Neural progenitor cell (in vitro differentiated cells): ENCODE data around the gene MEGF6. TPM values are rescaled to one million over a fixed set of nuclear protein-coding genes. Genes with fewer than 3 reads are reported as not detected.
A peak's percentile ranks its signal among the peaks of the same experiment; 100 is the strongest.

Experiments used
- DNase-seq: peaks from one replicate; pipeline ENCODE4 v3.0.0-alpha.2; 2016; ENCODE audit warnings: low spot score
- H2AFZ ChIP-seq: fragments of 200-600 bp; sonication (generic); replicated peaks from 2 replicates; pipeline ENCODE4 v1.6.1; 2016; ENCODE audit warnings: antibody characterized with exemption
- H3F3A ChIP-seq: fragments of 200-600 bp; sonication (generic); 2 replicates; pipeline ENCODE4 v1.6.1; 2016; ENCODE audit warnings: antibody characterized with exemption, low read depth
- H3K27ac ChIP-seq: fragments of 200-600 bp; sonication (generic); 2 replicates; pipeline ENCODE4 v1.5.1; 2016; ENCODE audit warnings: mild to moderate bottlenecking
- H3K27me3 ChIP-seq: fragments of 200-600 bp; sonication (generic); 2 replicates; pipeline ENCODE4 v1.6.1; 2016; ENCODE audit warnings: mild to moderate bottlenecking, moderate library complexity
- H3K36me3 ChIP-seq: fragments of 200-600 bp; sonication (generic); 2 replicates; pipeline ENCODE4 v1.5.1; 2016
- H3K4me1 ChIP-seq: fragments of 200-600 bp; sonication (generic); 2 replicates; pipeline ENCODE4 v1.6.1; 2016; ENCODE audit warnings: mixed run types
- H3K4me2 ChIP-seq: fragments of 200-600 bp; sonication (generic); 2 replicates; pipeline ENCODE4 v1.6.1; 2016
- H3K4me3 ChIP-seq: fragments of 200-600 bp; sonication (generic); 2 replicates; pipeline ENCODE4 v1.5.1; 2016
- H3K79me2 ChIP-seq: fragments of 200-600 bp; sonication (generic); 2 replicates; pipeline ENCODE4 v1.6.1; 2016; ENCODE audit warnings: low read depth
- H3K9ac ChIP-seq: fragments of 200-600 bp; sonication (generic); 2 replicates; pipeline ENCODE4 v1.6.1; 2016
- H3K9me3 ChIP-seq: fragments of 200-600 bp; sonication (generic); 2 replicates; pipeline ENCODE4 v1.5.1; 2016; ENCODE audit warnings: low read depth
- H4K20me1 ChIP-seq: fragments of 200-600 bp; sonication (generic); 2 replicates; pipeline ENCODE4 v1.6.1; 2016; ENCODE audit warnings: low read depth
- H3K27ac Mint-ChIP-seq: 3 replicates; pipeline ENCODE4 v1.8.0; 2021; ENCODE audit warnings: mixed read lengths
- H3K27me3 Mint-ChIP-seq: 2 replicates; pipeline ENCODE4 v1.8.0; 2022; ENCODE audit warnings: low read depth, mild to moderate bottlenecking, inconsistent platforms, moderate library complexity, mixed read lengths; ENCODE audit not compliant: insufficient read depth
- H3K36me3 Mint-ChIP-seq: 3 replicates; pipeline ENCODE4 v1.8.0; 2021; ENCODE audit warnings: mixed read lengths
- H3K4me1 Mint-ChIP-seq: 3 replicates; pipeline ENCODE4 v1.8.0; 2021; ENCODE audit warnings: mixed read lengths
- H3K4me3 Mint-ChIP-seq: 3 replicates; pipeline ENCODE4 v1.8.0; 2021; ENCODE audit warnings: mild to moderate bottlenecking, moderate library complexity, mixed read lengths
- H3K9me3 Mint-ChIP-seq: 3 replicates; pipeline ENCODE4 v1.8.0; 2020; ENCODE audit warnings: mixed read lengths
- CTCF ChIP-seq: fragments of 200-600 bp; sonication (generic); IDR thresholded peaks from 2 replicates; pipeline ENCODE4 v1.5.1; 2017; ENCODE audit warnings: antibody characterized with exemption, mild to moderate bottlenecking
- EZH2 ChIP-seq: fragments of 200-600 bp; sonication (generic); IDR thresholded peaks from 2 replicates; pipeline ENCODE4 v1.6.1; 2017; ENCODE audit warnings: antibody characterized with exemption, mild to moderate bottlenecking, moderate library complexity
- EZH2phosphoT487 ChIP-seq: fragments of 200-600 bp; sonication (generic); IDR thresholded peaks from 2 replicates; pipeline ENCODE4 v1.6.1; 2017; ENCODE audit warnings: antibody characterized with exemption
- total RNA-seq: library from RNA; depleted of rRNA; stranded (reverse); fragments of >200 nt; gene quantifications from 2 replicates; pipeline ENCODE4 v1.2.3, GENCODE V29; 2015; ENCODE audit warnings: low replicate concordance

The MEGF6 gene
- total RNA-seq, 1 donor from 2014 or later = 1.7 TPM

- H3K27ac ChIP-seq = no peak overlapping the region
- peaks cover 20% of the 10 kb centered on the region for H3K27me3 ChIP-seq
- H4K20me1 ChIP-seq = peaks cover 48% of the 10 kb centered on the region
- H3K4me3 Mint-ChIP-seq = peak overlapping the region; percentile 91
- peaks cover 44% of the 10 kb centered on the region for H3K4me1 ChIP-seq
- DNase-seq = no peak
- H3K9me3 ChIP-seq = no peaks in the 10 kb centered on the region
- H3K27ac Mint-ChIP-seq = no peak overlapping the region
- no peak overlapping the region for H3K9ac ChIP-seq
- peaks cover 55% of the 10 kb centered on the region for H3K4me1 Mint-ChIP-seq
- no peak overlapping the region for H3K4me3 ChIP-seq
- H3K79me2 ChIP-seq = peaks cover 25% of the 10 kb centered on the region
- H3K36me3 ChIP-seq = no peaks in the 10 kb centered on the region
- H2AFZ ChIP-seq = no peak overlapping the region
- H3K4me2 ChIP-seq = peak overlapping the region; percentile 96
- H3K27me3 Mint-ChIP-seq = peaks cover 8% of the 10 kb centered on the region
- TF ChIP-seq EZH2phosphoT487 (no peak), CTCF (no peak), EZH2 (no peak)
- H3K9me3 Mint-ChIP-seq = no peaks in the 10 kb centered on the region
- peaks cover 4% of the 10 kb centered on the region for H3F3A ChIP-seq
- H3K36me3 Mint-ChIP-seq = no peaks in the 10 kb centered on the region
These were observed 2.1 kb downstream of the MEGF6 start for GRCh38 chr1:3609016-3609768.

- H3K4me2 ChIP-seq = no peak overlapping the region
- peaks cover 4% of the 10 kb centered on the region for H3F3A ChIP-seq
- H3K79me2 ChIP-seq = peaks cover 25% of the 10 kb centered on the region
- H4K20me1 ChIP-seq = peaks cover 46% of the 10 kb centered on the region
- no peak for TF ChIP-seq CTCF
- TF ChIP-seq EZH2 = no peak
- no peak for TF ChIP-seq EZH2phosphoT487
- no peak overlapping the region for H3K9ac ChIP-seq
- peak overlapping the region; percentile 38 for H3K4me3 Mint-ChIP-seq
- H3K36me3 Mint-ChIP-seq = no peaks in the 10 kb centered on the region
- no peaks in the 10 kb centered on the region for H3K9me3 ChIP-seq
- no peaks in the 10 kb centered on the region for H3K36me3 ChIP-seq
- no peak for DNase-seq
- peaks cover 4% of the 10 kb centered on the region for H3K27me3 Mint-ChIP-seq
- no peak overlapping the region for H2AFZ ChIP-seq
- no peak overlapping the region for H3K27ac ChIP-seq
- H3K27me3 ChIP-seq = peaks cover 16% of the 10 kb centered on the region
- H3K4me1 Mint-ChIP-seq = peaks cover 45% of the 10 kb centered on the region
- no peak overlapping the region for H3K27ac Mint-ChIP-seq
- H3K4me3 ChIP-seq = no peak overlapping the region
- peaks cover 44% of the 10 kb centered on the region for H3K4me1 ChIP-seq
- no peaks in the 10 kb centered on the region for H3K9me3 Mint-ChIP-seq
These were observed 3.2 kb downstream of the MEGF6 start for GRCh38 chr1:3608154-3608553.

GRCh38 chr1:3607703-3608065 is 3.6 kb downstream of the MEGF6 start:
- H3K27ac Mint-ChIP-seq = no peak overlapping the region
- TF ChIP-seq EZH2phosphoT487 (no peak), CTCF (no peak), EZH2 (no peak)

More at GRCh38 chr1:3607703-3608065, 3.6 kb downstream of the MEGF6 start:
- H3K79me2 ChIP-seq = peaks cover 25% of the 10 kb centered on the region
- peaks cover 44% of the 10 kb centered on the region for H3K4me1 ChIP-seq
- no peak overlapping the region for H3K9ac ChIP-seq
- no peak overlapping the region for H3K27ac ChIP-seq
- peak overlapping the region; percentile 30 for H3K4me3 Mint-ChIP-seq
- H3K4me1 Mint-ChIP-seq = peaks cover 40% of the 10 kb centered on the region
- peaks cover 11% of the 10 kb centered on the region for H3K27me3 ChIP-seq
- H3K36me3 ChIP-seq = no peaks in the 10 kb centered on the region
- no peak overlapping the region for H2AFZ ChIP-seq
- no peaks in the 10 kb centered on the region for H3K9me3 ChIP-seq
- H3K4me3 ChIP-seq = no peak overlapping the region
- H3K27me3 Mint-ChIP-seq = peaks cover 2% of the 10 kb centered on the region
- H3K36me3 Mint-ChIP-seq = no peaks in the 10 kb centered on the region
- peaks cover 46% of the 10 kb centered on the region for H4K20me1 ChIP-seq
- H3F3A ChIP-seq = peaks cover 4% of the 10 kb centered on the region
- H3K9me3 Mint-ChIP-seq = no peaks in the 10 kb centered on the region
- DNase-seq = peak; percentile 58
- H3K4me2 ChIP-seq = no peak overlapping the region
